ENCODE results near the gene MYRF.

MYRF gene

DNA sequence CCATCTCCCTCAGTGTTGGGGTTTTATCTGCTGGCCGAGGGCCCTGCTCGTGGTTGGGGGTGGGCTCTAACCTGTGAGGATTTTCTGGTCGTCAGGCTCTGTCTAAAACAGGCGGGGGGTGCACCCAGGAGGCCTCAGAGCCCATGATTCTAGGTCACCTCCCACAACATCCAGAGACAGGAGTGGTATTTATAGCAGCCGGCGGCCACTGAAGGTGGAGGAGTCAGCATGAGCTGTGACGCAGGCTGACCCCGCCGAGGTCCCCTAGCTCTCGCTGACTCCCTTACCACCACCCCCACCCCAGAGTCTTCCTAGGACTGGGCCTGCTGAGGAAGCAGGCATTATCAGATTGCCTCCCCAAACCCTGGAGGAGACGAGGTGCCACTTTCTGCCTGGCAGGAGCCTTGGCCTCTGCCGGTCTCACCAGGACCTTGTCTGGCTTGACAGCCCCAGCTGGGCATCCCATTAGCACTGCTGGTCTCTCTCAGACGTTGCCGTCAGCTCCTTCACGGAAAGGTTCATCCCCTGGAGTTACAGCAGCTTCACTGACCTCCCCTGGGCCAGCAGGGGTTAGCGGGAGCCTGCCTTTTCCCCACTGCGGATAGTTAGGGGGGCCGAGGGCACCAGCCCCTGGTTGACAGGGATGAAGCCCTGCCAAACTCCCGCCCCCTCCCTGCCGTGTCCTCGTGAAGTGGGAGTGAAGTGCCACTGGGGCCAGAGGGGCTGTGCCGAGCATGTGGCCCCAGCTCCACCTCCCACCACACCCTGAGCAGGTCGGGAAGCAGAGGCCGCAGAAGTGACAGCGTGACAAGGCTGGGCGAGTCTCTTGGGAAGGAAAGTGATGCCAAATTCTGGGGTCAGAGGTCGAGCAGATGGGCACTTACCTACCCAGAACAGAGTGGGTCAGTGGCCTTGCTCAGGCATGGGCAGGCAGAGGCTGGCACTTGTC is 45.7 kb upstream of the MYRF start:
- Histone ChIP-seq H4K8ac (ENCODE audit: low read depth, low read length) (peak overlapping the region; percentile 9), H3K18ac (ENCODE audit: low read length) (peak overlapping the region; percentile 59), H2BK120ac (ENCODE audit: low read depth, low read length) (peak overlapping the region; percentile 78), H4K91ac (ENCODE audit: low read depth, low read length, poor library complexity) (no peak overlapping the region), H3K4me3 (ENCODE audit: low read length in 2 of 2) (no peak overlapping the region), H3K27ac (replicated peaks; ENCODE audit: low read length) (no peak overlapping the region), H3K4me2 (ENCODE audit: insufficient read depth, low read length, poor library complexity, severe bottlenecking) (no peak overlapping the region), H2BK15ac (ENCODE audit: low read length) (peak overlapping the region; percentile 45), H3K4ac (ENCODE audit: low read length) (no peak overlapping the region), H3K23ac (ENCODE audit: low read depth, low read length, poor library complexity) (peak overlapping the region; percentile 52), H3K9me3 (replicated peaks in 1 of 2; ENCODE audit: control insufficient read depth in 2 of 2, insufficient read depth in 1 of 2, low read depth in 1 of 2, low read length in 2 of 2) (no peaks in the 10 kb centered on the region), H3K14ac (ENCODE audit: low read length) (peak overlapping the region; percentile 47), H3K27me3 (ENCODE audit: control insufficient read depth in 3 of 3, insufficient read depth in 3 of 3, low read depth in 1 of 3, low read length in 3 of 3) (no peaks in the 10 kb centered on the region), H2AFZ (ENCODE audit: low read length) (no peak overlapping the region), H3K36me3 (replicated peaks in 1 of 2; ENCODE audit: control insufficient read depth in 2 of 2, insufficient read depth in 2 of 2, low read length in 2 of 2) (no peaks in the 10 kb centered on the region), H2BK12ac (ENCODE audit: low read length) (no peak overlapping the region), H3K9ac (ENCODE audit: low read depth, low read length, poor library complexity) (peak overlapping the region; percentile 12), H3K4me1 (ENCODE audit: control insufficient read depth in 2 of 2, insufficient read depth in 1 of 2, low read depth in 1 of 2, low read length in 2 of 2) (peaks cover 0 to 4% of the 10 kb centered on the region in 2 donors), H2BK5ac (ENCODE audit: low read length) (peak overlapping the region; percentile 42), H3K79me1 (ENCODE audit: low read depth, low read length) (no peaks in the 10 kb centered on the region), H2AK5ac (ENCODE audit: low read depth, low read length) (peak overlapping the region; percentile 68)
- DNase-seq (ENCODE audit: low spot score): no peak
- no CpG with 5 or more reads among the region's 27 CpGs for WGBS, 2 donors (ENCODE audit: extremely low coverage in 2 of 2, insufficient read length in 2 of 2, insufficient replicate concordance in 1 of 2)

DNA sequence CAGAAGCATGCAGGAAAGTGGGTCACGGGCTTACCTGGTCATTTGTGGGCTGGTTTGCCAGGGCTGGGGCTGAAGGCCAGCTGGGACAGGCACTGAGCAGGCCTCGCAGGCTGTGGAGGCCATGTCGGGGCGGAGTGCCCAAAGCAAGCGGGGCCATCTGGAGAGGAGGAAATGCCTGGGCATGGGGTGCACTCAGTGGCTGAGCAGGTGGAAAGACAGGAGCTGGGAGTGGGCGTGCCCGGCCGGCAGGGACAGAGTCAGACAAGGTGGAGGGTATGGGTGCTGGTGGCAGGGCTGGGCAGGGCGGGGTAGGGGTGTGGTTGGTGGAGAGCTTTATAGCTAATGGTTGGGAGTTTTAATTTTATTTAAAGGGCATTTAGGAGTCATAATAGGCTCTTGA is 44.9 kb upstream of the MYRF start:
- WGBS, 2 donors (ENCODE audit: extremely low coverage in 2 of 2, insufficient read length in 2 of 2, insufficient replicate concordance in 1 of 2): no CpG with 5 or more reads among the region's 9 CpGs
- Histone ChIP-seq H3K4ac (ENCODE audit: low read length) (no peak overlapping the region), H2AK5ac (ENCODE audit: low read depth, low read length) (peak overlapping the region; percentile 15), H2BK120ac (ENCODE audit: low read depth, low read length) (peak overlapping the region; percentile 78), H3K9me3 (replicated peaks in 1 of 2; ENCODE audit: control insufficient read depth in 2 of 2, insufficient read depth in 1 of 2, low read depth in 1 of 2, low read length in 2 of 2) (no peaks in the 10 kb centered on the region), H3K4me1 (ENCODE audit: control insufficient read depth in 2 of 2, insufficient read depth in 1 of 2, low read depth in 1 of 2, low read length in 2 of 2) (peaks cover 2 to 8% of the 10 kb centered on the region in 2 donors), H3K4me2 (ENCODE audit: insufficient read depth, low read length, poor library complexity, severe bottlenecking) (no peak overlapping the region), H3K79me1 (ENCODE audit: low read depth, low read length) (no peaks in the 10 kb centered on the region), H4K8ac (ENCODE audit: low read depth, low read length) (no peak overlapping the region), H3K23ac (ENCODE audit: low read depth, low read length, poor library complexity) (no peak overlapping the region), H3K27ac (replicated peaks; ENCODE audit: low read length) (no peak overlapping the region), H3K36me3 (replicated peaks in 1 of 2; ENCODE audit: control insufficient read depth in 2 of 2, insufficient read depth in 2 of 2, low read length in 2 of 2) (no peaks in the 10 kb centered on the region), H2BK5ac (ENCODE audit: low read length) (peak overlapping the region; percentile 42), H2BK12ac (ENCODE audit: low read length) (no peak overlapping the region), H3K18ac (ENCODE audit: low read length) (peak overlapping the region; percentile 74), H3K14ac (ENCODE audit: low read length) (no peak overlapping the region), H4K91ac (ENCODE audit: low read depth, low read length, poor library complexity) (no peak overlapping the region), H2BK15ac (ENCODE audit: low read length) (peak overlapping the region; percentile 45), H2AFZ (ENCODE audit: low read length) (no peak overlapping the region), H3K27me3 (ENCODE audit: control insufficient read depth in 3 of 3, insufficient read depth in 3 of 3, low read depth in 1 of 3, low read length in 3 of 3) (no peaks in the 10 kb centered on the region), H3K4me3 (ENCODE audit: low read length in 2 of 2) (no peak overlapping the region), H3K9ac (ENCODE audit: low read depth, low read length, poor library complexity) (peak overlapping the region; percentile 54)
- no peak for DNase-seq (ENCODE audit: low spot score)

DNA sequence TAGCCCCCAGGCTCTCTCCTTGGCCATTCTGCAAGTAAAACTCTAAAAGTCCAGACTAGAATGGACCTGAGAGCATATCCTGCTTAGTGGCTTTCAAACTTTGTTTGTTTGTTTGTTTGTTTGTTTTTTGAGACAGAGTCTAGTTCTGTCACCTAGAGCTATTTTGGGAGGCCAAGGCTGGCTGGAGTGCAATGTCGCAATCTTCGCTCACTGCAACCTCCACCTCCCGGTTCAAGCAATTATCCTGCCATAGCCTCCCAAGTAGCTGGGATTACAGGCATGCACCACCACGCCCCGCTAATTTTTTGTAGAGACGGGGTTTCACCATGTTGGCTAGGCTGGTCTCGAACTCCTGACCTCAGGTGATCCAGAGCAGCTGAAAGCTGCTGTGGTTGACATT is 43.3 kb upstream of the MYRF start:
- Histone ChIP-seq H3K4me2 (ENCODE audit: insufficient read depth, low read length, poor library complexity, severe bottlenecking) (no peak overlapping the region), H2BK5ac (ENCODE audit: low read length) (no peak overlapping the region), H2AK5ac (ENCODE audit: low read depth, low read length) (no peak overlapping the region), H4K91ac (ENCODE audit: low read depth, low read length, poor library complexity) (no peak overlapping the region), H3K4ac (ENCODE audit: low read length) (no peak overlapping the region), H2BK120ac (ENCODE audit: low read depth, low read length) (no peak overlapping the region), H3K23ac (ENCODE audit: low read depth, low read length, poor library complexity) (no peak overlapping the region), H3K4me1 (ENCODE audit: control insufficient read depth in 2 of 2, insufficient read depth in 1 of 2, low read depth in 1 of 2, low read length in 2 of 2) (peaks cover 7 to 14% of the 10 kb centered on the region in 2 donors), H2BK15ac (ENCODE audit: low read length) (no peak overlapping the region), H3K27me3 (ENCODE audit: control insufficient read depth in 3 of 3, insufficient read depth in 3 of 3, low read depth in 1 of 3, low read length in 3 of 3) (no peaks in the 10 kb centered on the region), H2BK12ac (ENCODE audit: low read length) (no peak overlapping the region), H2AFZ (ENCODE audit: low read length) (no peak overlapping the region), H3K79me1 (ENCODE audit: low read depth, low read length) (no peaks in the 10 kb centered on the region), H3K9me3 (replicated peaks in 1 of 2; ENCODE audit: control insufficient read depth in 2 of 2, insufficient read depth in 1 of 2, low read depth in 1 of 2, low read length in 2 of 2) (no peaks in the 10 kb centered on the region), H3K36me3 (replicated peaks in 1 of 2; ENCODE audit: control insufficient read depth in 2 of 2, insufficient read depth in 2 of 2, low read length in 2 of 2) (no peaks in the 10 kb centered on the region), H3K9ac (ENCODE audit: low read depth, low read length, poor library complexity) (no peak overlapping the region), H3K4me3 (ENCODE audit: low read length in 2 of 2) (no peak overlapping the region), H3K18ac (ENCODE audit: low read length) (no peak overlapping the region), H3K14ac (ENCODE audit: low read length) (no peak overlapping the region), H3K27ac (replicated peaks; ENCODE audit: low read length) (no peak overlapping the region), H4K8ac (ENCODE audit: low read depth, low read length) (no peak overlapping the region)
- no CpG with 5 or more reads among the region's 7 CpGs for WGBS, 2 donors (ENCODE audit: extremely low coverage in 2 of 2, insufficient read length in 2 of 2, insufficient replicate concordance in 1 of 2)
- no peak for DNase-seq (ENCODE audit: low spot score)

DNA sequence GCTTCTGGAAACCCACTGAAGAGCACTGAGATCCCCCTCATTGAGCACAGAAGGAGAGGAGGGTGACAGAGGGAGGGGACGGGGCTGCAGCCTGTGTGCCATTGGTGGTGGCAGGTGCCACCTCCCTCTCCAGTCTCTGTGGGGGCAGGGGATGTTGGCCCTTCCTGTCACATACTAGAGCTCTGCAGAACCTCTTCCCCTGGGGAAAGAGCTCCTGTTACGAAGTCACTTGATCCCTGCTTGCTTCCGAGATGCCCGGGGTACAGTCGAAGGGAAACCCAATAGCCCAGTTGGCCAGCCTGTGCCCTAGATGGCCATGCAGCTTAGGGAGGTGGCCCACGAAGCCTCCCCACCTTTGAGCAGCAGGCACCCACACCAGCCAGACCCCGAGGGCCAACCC is 42.9 kb upstream of the MYRF start:
- Histone ChIP-seq H3K27ac (replicated peaks; ENCODE audit: low read length) (no peak overlapping the region), H2BK5ac (ENCODE audit: low read length) (no peak overlapping the region), H3K79me1 (ENCODE audit: low read depth, low read length) (no peaks in the 10 kb centered on the region), H3K4me1 (ENCODE audit: control insufficient read depth in 2 of 2, insufficient read depth in 1 of 2, low read depth in 1 of 2, low read length in 2 of 2) (peaks cover 10 to 19% of the 10 kb centered on the region in 2 donors), H3K4me3 (ENCODE audit: low read length in 2 of 2) (no peak overlapping the region), H3K9me3 (replicated peaks in 1 of 2; ENCODE audit: control insufficient read depth in 2 of 2, insufficient read depth in 1 of 2, low read depth in 1 of 2, low read length in 2 of 2) (no peaks in the 10 kb centered on the region), H2BK15ac (ENCODE audit: low read length) (no peak overlapping the region), H2BK12ac (ENCODE audit: low read length) (no peak overlapping the region), H3K4ac (ENCODE audit: low read length) (no peak overlapping the region), H4K91ac (ENCODE audit: low read depth, low read length, poor library complexity) (no peak overlapping the region), H3K27me3 (ENCODE audit: control insufficient read depth in 3 of 3, insufficient read depth in 3 of 3, low read depth in 1 of 3, low read length in 3 of 3) (no peaks in the 10 kb centered on the region), H3K4me2 (ENCODE audit: insufficient read depth, low read length, poor library complexity, severe bottlenecking) (no peak overlapping the region), H3K9ac (ENCODE audit: low read depth, low read length, poor library complexity) (no peak overlapping the region), H2AFZ (ENCODE audit: low read length) (no peak overlapping the region), H3K18ac (ENCODE audit: low read length) (peak overlapping the region; percentile 65), H3K36me3 (replicated peaks in 1 of 2; ENCODE audit: control insufficient read depth in 2 of 2, insufficient read depth in 2 of 2, low read length in 2 of 2) (no peaks in the 10 kb centered on the region), H2BK120ac (ENCODE audit: low read depth, low read length) (no peak overlapping the region), H3K23ac (ENCODE audit: low read depth, low read length, poor library complexity) (peak overlapping the region; percentile 44), H2AK5ac (ENCODE audit: low read depth, low read length) (no peak overlapping the region), H4K8ac (ENCODE audit: low read depth, low read length) (no peak overlapping the region), H3K14ac (ENCODE audit: low read length) (no peak overlapping the region)
- no peak for DNase-seq (ENCODE audit: low spot score)
- WGBS, 2 donors (ENCODE audit: extremely low coverage in 2 of 2, insufficient read length in 2 of 2, insufficient replicate concordance in 1 of 2): no CpG with 5 or more reads among the region's 7 CpGs

All from neuronal stem cell (in vitro differentiated cells).